Prostate gland (tissue), 2 donors: ENCODE data around the gene CMSS1. TPM values are rescaled to one million over a fixed set of nuclear protein-coding genes. Genes with fewer than 3 reads are reported as not detected.

Experiments used
- DNase-seq: peaks from one replicate; pipeline ENCODE4 v3.0.0-alpha.2; 2019; ENCODE audit warnings: low spot score
- H3K27ac ChIP-seq, 2 donors: fragments of 200-600 bp; sonication (generic); 2 replicates each; pipeline ENCODE4 v1.5.1; 2017 to 2019
- H3K27me3 ChIP-seq: fragments of 200-600 bp; sonication (generic); replicated peaks from 2 replicates; pipeline ENCODE4 v1.5.1; 2019; ENCODE audit not compliant: insufficient read depth
- H3K36me3 ChIP-seq, 2 donors: fragments of 200-600 bp; sonication (generic); 1 replicate in 1 of 2; 2 replicates in 1 of 2; pipeline versions ENCODE4 v1.5.1 to v1.8.1; 2017 to 2019
- H3K4me1 ChIP-seq: fragments of 200-600 bp; sonication (generic); replicated peaks from 2 replicates; pipeline ENCODE4 v1.5.1; 2019
- H3K4me3 ChIP-seq, 2 donors: fragments of 200-600 bp; sonication (generic); 2 replicates each; pipeline ENCODE4 v1.5.1; 2017 to 2019
- H3K9me3 ChIP-seq: fragments of 200-600 bp; sonication (generic); 2 replicates; pipeline ENCODE4 v1.5.1; 2017
- CTCF ChIP-seq, 4 experiments: fragments of 200-600 bp in 2 of 4; fragments of 450-650 bp in 2 of 4; sonication (generic) in 2 of 4; IDR thresholded peaks; 1 replicate in 3 of 4; 2 replicates in 1 of 4; pipeline ENCODE4 v1.5.1; 2016 to 2019; ENCODE audit warnings: antibody characterized with exemption in 4 of 4, mild to moderate bottlenecking in 2 of 4, moderate library complexity in 2 of 4
- POLR2A ChIP-seq: fragments of 450-650 bp; IDR thresholded peaks from one replicate; pipeline ENCODE4 v1.6.1; 2016; ENCODE audit warnings: antibody characterized with exemption, mild to moderate bottlenecking
- POLR2AphosphoS5 ChIP-seq: sonication (generic); formaldehyde crosslinking; IDR thresholded peaks from one replicate; pipeline ENCODE4 v1.6.1; 2017; ENCODE audit warnings: antibody characterized with exemption
- WGBS: methylation state at CpG from one replicate; pipeline ENCODE4 v1.1.5; 2018; 5-methylcytosine and 5-hydroxymethylcytosine counted together
- intact Hi-C: fragments of 100-400 bp; cut with DNase I; formaldehyde crosslinking; loops from one replicate; pipeline ENCODE4 v1.14.2; 2022
- total RNA-seq, 2 donors: library from RNA; depleted of rRNA; stranded (reverse); fragments of >200 nt; gene quantifications; one replicate each; pipeline ENCODE4 v1.1.0, GENCODE V29; 2016

Gene CMSS1
- total RNA-seq, 2 donors from 2014 or later: 10.2 to 13.6 TPM

DNA sequence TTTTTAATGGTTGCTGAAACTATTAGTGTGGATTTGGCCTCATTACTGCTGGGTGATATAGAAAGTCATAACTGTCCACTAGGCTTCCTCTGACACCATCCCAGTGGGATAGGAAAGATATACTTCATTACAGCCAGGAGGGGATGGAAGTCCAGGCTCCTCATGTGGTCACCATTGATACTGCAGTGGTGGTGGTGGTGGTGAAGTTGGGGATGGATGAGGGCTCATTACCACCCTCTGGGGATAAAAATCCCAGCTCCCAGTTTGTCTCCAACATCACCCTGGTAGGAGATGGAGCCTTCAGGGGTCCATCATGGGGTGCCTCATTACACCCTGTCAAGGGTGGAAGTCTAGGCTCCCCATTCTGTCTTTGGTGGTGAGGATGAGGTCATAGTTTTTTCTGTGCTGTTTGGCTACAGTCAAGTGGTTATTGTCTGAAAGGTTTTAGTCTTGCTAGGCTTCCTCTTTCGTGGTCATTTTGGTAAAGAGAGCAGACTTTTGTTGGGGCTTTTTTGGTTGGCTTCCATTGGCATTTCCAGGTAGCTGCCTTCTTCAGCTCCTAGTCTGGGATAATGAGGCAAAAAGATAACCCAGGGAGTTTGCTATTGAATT is 326.7 kb downstream of the CMSS1 start:
- 96% methylated on average over 1 of the region's 1 CpG for WGBS
- Histone ChIP-seq H3K27me3 (no peaks in the 10 kb centered on the region), H3K36me3 (no peaks in the 10 kb centered on the region), H3K4me1 (no peaks in the 10 kb centered on the region), H3K9me3 (no peaks in the 10 kb centered on the region), H3K27ac (no peak overlapping the region), H3K4me3 (no peak overlapping the region)
- intact Hi-C loops: no loop called here
- no peak for TF ChIP-seq CTCF (IDR thresholded peaks at IDR 0.05)
- no peak for TF ChIP-seq POLR2AphosphoS5
- TF ChIP-seq POLR2A: no peak
- DNase-seq: no peak

DNA sequence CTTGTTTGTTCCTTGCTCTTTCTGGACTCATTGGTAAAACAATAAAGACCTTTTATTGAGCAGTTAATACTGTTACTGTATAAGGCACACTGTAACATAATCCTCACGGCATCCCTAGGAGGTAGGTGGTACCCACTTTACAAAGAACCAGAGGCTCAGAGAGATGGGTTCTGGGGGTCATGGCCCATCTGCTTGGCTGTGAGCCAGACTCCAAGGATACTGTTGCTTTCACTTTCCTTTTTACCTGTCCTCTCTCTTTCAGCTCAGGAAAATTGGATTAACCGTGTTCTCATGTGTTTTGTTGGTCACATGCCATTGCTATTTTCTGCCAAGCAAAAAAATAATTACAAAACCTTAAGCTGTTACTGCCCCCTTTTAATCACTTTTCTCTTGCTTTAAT is 331.5 kb downstream of the CMSS1 start:
- no peaks in the 10 kb centered on the region for H3K27me3 ChIP-seq
- H3K9me3 ChIP-seq: no peaks in the 10 kb centered on the region
- 66% methylated on average over 2 of the region's 2 CpGs for WGBS
- no peak overlapping the region for H3K27ac ChIP-seq
- no peak for DNase-seq
- no peaks in the 10 kb centered on the region for H3K4me1 ChIP-seq
- TF ChIP-seq POLR2AphosphoS5: no peak
- TF ChIP-seq CTCF (IDR thresholded peaks at IDR 0.05): no peak
- no peak for TF ChIP-seq POLR2A
- no peak overlapping the region for H3K4me3 ChIP-seq
- no peaks in the 10 kb centered on the region for H3K36me3 ChIP-seq
- intact Hi-C loops: no loop called here

DNA sequence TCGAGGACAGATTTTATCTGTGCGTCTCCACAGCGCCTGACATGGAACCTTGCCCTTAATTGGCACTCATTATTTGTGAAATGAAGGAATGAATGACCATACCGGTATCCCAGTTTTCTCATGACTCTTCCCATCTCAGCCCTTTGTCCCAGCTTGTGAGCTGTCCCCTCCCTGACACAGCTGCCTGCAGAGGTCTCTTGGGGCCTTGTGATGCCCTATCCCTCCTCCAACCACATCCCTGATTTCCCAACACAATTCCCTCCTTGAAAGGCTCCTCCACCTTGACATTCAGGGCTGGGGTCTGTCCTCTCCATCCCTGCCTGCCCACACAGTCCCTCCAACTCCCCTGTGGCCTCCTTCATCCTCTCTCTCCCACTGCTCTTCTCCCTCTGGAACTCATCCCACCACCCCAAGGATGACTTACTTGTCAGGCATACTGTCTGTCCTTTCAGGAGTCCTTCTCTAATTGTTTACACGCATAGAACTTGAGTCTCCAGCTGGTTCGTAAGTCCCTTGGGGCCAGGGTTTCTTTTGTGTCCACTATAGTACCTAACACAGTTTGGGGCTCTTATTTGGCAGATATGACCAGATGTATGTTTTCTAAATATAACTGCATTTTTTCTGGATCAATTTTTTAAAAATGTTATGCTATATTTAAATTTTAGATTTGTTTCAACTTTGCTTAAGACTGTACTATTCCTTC is 332.2 kb downstream of the CMSS1 start:
- intact Hi-C loops: loop anchor here (5.0 kb wide), 1 partner anchor 38 kb away; the partner anchor contains the start of gene FILIP1L
- Histone ChIP-seq H3K27me3 (no peaks in the 10 kb centered on the region), H3K27ac (no peak overlapping the region), H3K36me3 (no peaks in the 10 kb centered on the region), H3K4me3 (no peak overlapping the region), H3K4me1 (no peaks in the 10 kb centered on the region), H3K9me3 (no peaks in the 10 kb centered on the region)
- WGBS: 94% methylated on average over 6 of the region's 6 CpGs
- no peak for TF ChIP-seq POLR2AphosphoS5
- no peak for TF ChIP-seq CTCF (IDR thresholded peaks at IDR 0.05)
- TF ChIP-seq POLR2A: no peak
- no peak for DNase-seq

DNA sequence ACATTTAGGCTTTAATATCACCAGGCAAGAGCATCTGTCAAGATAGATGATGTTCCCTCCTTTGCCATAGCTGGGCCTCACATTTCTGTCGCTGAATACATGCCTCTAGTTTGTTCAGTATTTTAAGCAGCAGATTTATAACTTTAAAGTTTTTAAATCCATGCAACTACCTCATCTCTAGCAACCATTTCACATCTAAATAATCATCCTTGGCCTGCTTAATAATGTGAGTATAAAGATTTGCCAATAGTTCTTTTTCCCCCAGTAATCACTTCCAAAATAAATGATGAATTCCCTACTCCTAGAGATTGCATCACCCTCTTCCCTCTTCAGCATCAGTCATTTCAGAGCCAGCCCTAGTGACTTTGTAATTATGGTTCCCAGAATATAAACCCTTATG is 332.8 kb downstream of the CMSS1 start:
- Histone ChIP-seq H3K4me1 (no peaks in the 10 kb centered on the region), H3K27me3 (no peaks in the 10 kb centered on the region), H3K36me3 (no peaks in the 10 kb centered on the region), H3K27ac (no peak overlapping the region), H3K9me3 (no peaks in the 10 kb centered on the region), H3K4me3 (no peak overlapping the region)
- DNase-seq: no peak
- WGBS: 84% methylated on average over 1 of the region's 1 CpG
- intact Hi-C loops: loop anchor here (5.0 kb wide), 1 partner anchor 38 kb away; the partner anchor contains the start of gene FILIP1L
- TF ChIP-seq CTCF (IDR thresholded peaks at IDR 0.05) (no peak), POLR2A (no peak), POLR2AphosphoS5 (no peak)
